ENCODE data around the gene PKP4.
"Not testable (repeated sequence)": the region's sequence is repeated elsewhere in the genome, so short reads cannot be mapped to it uniquely, and the experiment has no call there.

Gene PKP4

GRCh38 chr2:158473300-158473699 is 16.5 kb downstream of the PKP4 start:
- not testable (repeated sequence) for DNase-seq

- DNase-seq: no peak
Measured at GRCh38 chr2:158473719-158474392, 17.1 kb downstream of the PKP4 start.

DNA sequence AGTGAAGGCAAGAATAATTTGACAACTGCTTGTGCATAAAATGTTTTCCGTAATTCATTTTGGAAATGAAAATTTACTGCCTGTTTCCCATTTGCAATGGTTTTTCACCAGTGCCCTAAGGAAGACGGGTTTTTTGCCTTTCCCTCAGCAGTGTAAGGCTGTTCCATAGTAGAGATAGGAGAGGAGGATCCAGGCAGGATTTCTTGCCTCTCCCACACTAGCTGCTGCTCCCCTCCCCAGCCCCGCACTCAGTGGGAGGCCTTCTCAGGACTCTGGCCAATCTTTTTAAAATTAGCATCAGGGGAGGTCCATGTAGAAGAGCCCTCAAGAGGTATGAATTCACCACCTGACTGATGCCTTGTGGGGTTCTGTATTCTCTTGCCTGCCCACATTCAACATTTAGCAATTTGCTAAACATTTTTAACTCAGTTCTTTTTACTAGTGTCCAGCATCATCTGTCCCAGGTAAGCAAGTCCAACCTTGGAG is 17.8 kb downstream of the PKP4 start:
- DNase-seq: not testable (repeated sequence)

DNA sequence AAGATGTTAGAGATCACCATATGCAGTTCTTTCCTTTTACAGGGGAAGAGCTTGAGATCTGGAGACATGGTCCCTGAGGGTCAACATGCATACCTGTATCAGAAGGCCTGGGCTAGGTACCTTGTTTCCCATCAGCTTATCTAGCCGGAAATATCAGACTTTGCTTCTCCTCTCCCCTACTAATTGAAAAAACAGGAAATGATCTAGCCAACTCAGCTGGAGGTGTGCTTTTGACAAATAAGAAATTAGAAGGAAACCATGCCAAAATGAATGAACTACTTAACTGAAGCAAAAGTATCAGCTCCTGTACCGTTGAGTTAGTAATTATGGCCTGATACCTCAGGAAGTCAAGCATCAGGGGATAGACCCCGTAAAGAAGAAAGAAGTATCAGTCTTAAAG is 20.4 kb downstream of the PKP4 start:
- no peak for DNase-seq

- no peak for DNase-seq
Measured at GRCh38 chr2:158478237-158478636, 21.5 kb downstream of the PKP4 start.

GRCh38 chr2:158478816-158479215 is 22.1 kb downstream of the PKP4 start:
- DNase-seq: no peak

DNA sequence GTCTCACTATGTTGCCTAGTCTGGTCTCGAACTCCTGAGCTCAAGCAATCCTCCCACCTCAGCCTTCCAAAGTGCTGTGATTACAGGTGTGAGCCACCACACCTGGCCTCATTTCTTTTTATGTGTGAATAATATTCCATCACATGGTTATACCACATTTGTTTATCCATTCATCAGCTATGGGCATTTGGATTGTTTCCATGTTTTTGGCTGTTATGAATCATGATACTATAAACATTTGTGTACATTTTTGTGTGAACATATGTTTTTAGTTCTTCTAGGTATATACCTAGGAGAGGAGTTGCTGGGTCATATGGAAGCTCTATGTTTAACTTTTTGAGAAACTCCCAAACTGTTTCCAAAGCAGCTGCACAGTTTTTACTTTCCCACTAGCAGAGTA is 24.4 kb downstream of the PKP4 start:
- no peak for DNase-seq

- DNase-seq: no peak
Measured at GRCh38 chr2:158482594-158482993, 25.8 kb downstream of the PKP4 start.

GRCh38 chr2:158484892-158485556 is 28.3 kb downstream of the PKP4 start:
- no peak for DNase-seq

GRCh38 chr2:158486150-158486969 is 29.6 kb downstream of the PKP4 start:
- no peak for DNase-seq

GRCh38 chr2:158486970-158487325 is 30.2 kb downstream of the PKP4 start:
- DNase-seq: no peak

GRCh38 chr2:158487419-158487818 is 30.7 kb downstream of the PKP4 start:
- peak; percentile 66 for DNase-seq

DNA sequence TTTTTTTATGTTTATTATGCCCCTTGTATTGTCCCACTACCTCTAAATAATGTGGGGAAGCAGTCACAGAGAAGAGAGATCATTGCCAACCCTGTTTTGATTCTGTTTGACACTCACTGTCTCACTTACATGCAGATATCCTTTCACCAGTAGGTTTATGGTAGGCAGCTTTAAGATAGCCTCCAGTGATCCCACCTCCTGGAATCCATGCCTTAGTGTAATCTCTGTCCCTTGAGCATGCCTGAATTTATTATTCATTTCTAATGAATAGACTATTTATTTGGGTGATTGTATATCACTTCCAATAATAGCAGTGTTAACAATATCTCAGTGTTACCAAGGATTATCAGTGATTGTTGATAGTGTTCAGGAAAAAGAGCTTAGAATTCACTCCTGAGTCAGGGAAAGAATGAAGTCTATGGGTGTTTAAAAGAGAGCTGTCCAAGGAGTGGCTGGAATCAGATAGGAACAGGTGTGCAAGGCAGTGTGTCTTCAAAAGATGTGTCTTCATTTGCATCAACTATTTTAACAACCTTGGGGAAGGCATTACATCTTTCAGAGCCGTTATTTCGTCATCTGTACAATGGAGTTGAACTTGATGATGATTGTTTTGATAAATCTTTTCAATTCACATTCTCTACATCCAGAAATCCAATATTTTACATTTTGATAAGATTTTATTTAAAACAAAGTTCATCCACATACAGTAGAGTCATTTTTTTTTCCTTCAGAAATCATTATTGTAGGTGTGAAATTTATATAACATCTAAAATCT is 31.9 kb downstream of the PKP4 start:
- DNase-seq: no peak

- DNase-seq: no peak
Measured at GRCh38 chr2:158489366-158490112, 32.8 kb downstream of the PKP4 start.

- DNase-seq: no peak
Measured at GRCh38 chr2:158491072-158491471, 34.3 kb downstream of the PKP4 start.

DNA sequence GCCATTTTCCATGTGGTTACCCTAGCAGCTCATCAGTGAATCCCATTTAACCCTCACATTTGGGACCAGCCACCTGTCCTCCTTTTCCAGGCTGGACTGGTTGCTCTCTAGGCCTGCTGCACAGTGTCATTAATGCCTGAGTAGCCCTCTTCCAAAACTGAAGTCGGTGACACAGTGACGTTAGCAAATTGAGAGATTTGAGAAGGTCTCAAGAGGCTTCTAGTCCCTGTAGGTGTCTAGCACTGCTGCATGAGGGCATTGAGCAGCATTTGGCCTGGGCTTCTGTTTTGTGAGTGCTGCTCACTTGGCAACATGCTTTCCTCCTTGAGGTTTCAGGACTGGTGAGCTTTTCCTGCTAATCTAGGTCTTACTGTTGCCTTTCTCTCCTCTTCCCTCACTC is 36.7 kb downstream of the PKP4 start:
- DNase-seq: no peak

DNA sequence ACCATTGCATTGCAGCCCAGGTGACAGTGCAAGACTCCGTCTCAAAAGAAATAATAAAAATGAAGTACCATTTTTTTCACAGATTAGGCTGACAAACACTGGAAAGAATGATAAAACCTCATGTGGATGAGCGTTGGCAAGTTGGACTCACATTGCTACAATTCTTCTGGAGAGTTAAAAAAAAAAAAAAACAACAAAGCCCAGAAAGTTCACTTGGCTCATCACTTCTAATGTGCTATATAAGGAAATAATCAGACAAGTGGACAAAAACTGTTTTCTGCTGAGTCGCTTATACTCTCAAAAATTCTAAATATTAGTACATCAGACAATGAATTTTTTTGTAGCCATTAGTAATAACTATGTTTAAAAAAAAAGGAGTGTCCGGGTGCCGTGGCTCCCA is 38.4 kb downstream of the PKP4 start:
- DNase-seq: peak; percentile 87

GRCh38 chr2:158496986-158497385 is 40.2 kb downstream of the PKP4 start:
- no peak for DNase-seq

GRCh38 chr2:158497486-158497885 is 40.7 kb downstream of the PKP4 start:
- DNase-seq: no peak

- peak; percentile 31 for DNase-seq
Measured at GRCh38 chr2:158498043-158498748, 41.4 kb downstream of the PKP4 start.

DNA sequence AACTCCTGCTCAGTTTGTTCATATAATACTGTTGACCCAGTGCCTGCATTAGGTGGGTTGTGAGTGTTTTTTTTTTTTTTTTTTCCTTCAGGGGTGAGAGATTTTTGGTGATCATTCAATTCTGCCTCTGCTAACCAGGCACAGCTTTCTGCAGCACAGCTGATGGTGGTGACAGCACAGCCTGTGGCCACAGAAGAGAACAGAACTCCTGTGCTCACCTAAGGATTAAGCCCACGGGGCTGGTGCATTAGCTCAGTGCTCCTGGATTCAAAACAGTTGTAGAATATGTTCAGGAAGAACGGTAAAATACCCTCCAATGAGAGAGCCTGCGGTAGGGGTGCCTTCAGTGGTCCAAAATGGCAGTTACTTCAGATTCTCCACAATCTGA is 42.0 kb downstream of the PKP4 start:
- no peak for DNase-seq

All from fibroblast of skin of abdomen (primary cell).